Hypothalamus (tissue), 51 donors: ENCODE measurements around the gene TMC8.

ENCODE experiments used
- DNase-seq, 51 donors: peaks; one replicate each; lab custom pipeline; 2025; lab: John Stamatoyannopoulos, UW

The TMC8 gene

GRCh38 chr17:78173097-78173715, 42.6 kb downstream of the TMC8 start:
- DNase-seq: no peak

- DNase-seq: peak in 50 of 51 donors; percentile 27 to 98 (median 81)
Observed at GRCh38 chr17:78174346-78174869, 43.8 kb downstream of the TMC8 start.

GRCh38 chr17:78174870-78175642, 44.5 kb downstream of the TMC8 start:
- peak in 2 of 51 donors; percentile 22 to 56 for DNase-seq

- no peak for DNase-seq
Observed at GRCh38 chr17:78175643-78175981, 45.0 kb downstream of the TMC8 start.

GRCh38 chr17:78176548-78177025, 46.0 kb downstream of the TMC8 start:
- peak in 42 of 51 donors; percentile 12 to 69 (median 30) for DNase-seq

- DNase-seq: no peak
Observed at GRCh38 chr17:78179372-78179771, 48.8 kb downstream of the TMC8 start.

- DNase-seq: no peak
Observed at GRCh38 chr17:78180083-78180482, 49.5 kb downstream of the TMC8 start.

GRCh38 chr17:78180508-78180907, 49.9 kb downstream of the TMC8 start:
- DNase-seq: no peak

GRCh38 chr17:78182504-78182903, 51.9 kb downstream of the TMC8 start:
- DNase-seq: no peak

- DNase-seq: no peak
Observed at GRCh38 chr17:78183916-78184315, 53.3 kb downstream of the TMC8 start.

- DNase-seq: no peak
Observed at GRCh38 chr17:78184351-78184750, 53.8 kb downstream of the TMC8 start.

- no peak for DNase-seq
Observed at GRCh38 chr17:78184868-78185267, 54.3 kb downstream of the TMC8 start.

GRCh38 chr17:78185981-78186691, 55.6 kb downstream of the TMC8 start:
- DNase-seq: no peak

- peak; percentile 27 to 97 (median 91) for DNase-seq
Observed at GRCh38 chr17:78186692-78187595, 56.4 kb downstream of the TMC8 start, which contains the start of the genes AFMID and TK1. AFMID (plus strand) TSS chr17:78187362; CDS start chr17:78187371, 9 bp downstream. TK1 (minus strand) TSS chr17:78187052; CDS start chr17:78186994, 58 bp downstream.
